IMR-90 (cell line): ENCODE measurements around the gene FAU. TPM values are rescaled to one million over a fixed set of nuclear protein-coding genes. Genes with fewer than 3 reads are reported as not detected.

Experiments used
- ATAC-seq: fragments of 200-7000 bp; cut with Tn5 transposase; 2 replicates; pipeline ENCODE4 v1.9.1; 2020; ENCODE audit warnings: low read depth, mild to moderate bottlenecking, moderate library complexity
- BruUV-seq: library from RNA; stranded (reverse); fragments of 400-500 nt; replicated peaks from 2 replicates; lab custom pipeline; 2021; lab: Mats Ljungman, UMichigan
- CTCF ChIA-PET: fragments of 300-600 bp; formaldehyde crosslinking; extraction: SDS; loops from one replicate; lab custom pipeline; 2021; ENCODE audit warnings: antibody characterized with exemption; lab: Yijun Ruan, JAX
- POLR2A ChIA-PET: fragments of 300-600 bp; sonication (Branson Sonifier 250); formaldehyde crosslinking; loops from one replicate; lab custom pipeline; 2022; ENCODE audit warnings: antibody characterized with exemption; ENCODE audit not compliant: unreplicated experiment; lab: Charles Lee
- DNase-seq: peaks from one replicate; pipeline ENCODE4 v3.0.0; 2013
- H2AFZ ChIP-seq: replicated peaks from 2 replicates; pipeline ENCODE3; 2013; ENCODE audit warnings: low read length, mild to moderate bottlenecking; ENCODE audit not compliant: poor library complexity
- H2AK5ac ChIP-seq: 2 replicates; pipeline ENCODE4 v1.6.1; 2013; ENCODE audit warnings: low read depth, low read length, inconsistent platforms
- H2AK9ac ChIP-seq: replicated peaks from 2 replicates; pipeline ENCODE3; 2013; ENCODE audit warnings: mild to moderate bottlenecking, low read depth, low read length, moderate library complexity; ENCODE audit not compliant: poor library complexity
- H2BK120ac ChIP-seq: 2 replicates; pipeline ENCODE4 v1.6.1; 2013; ENCODE audit warnings: low read depth, low read length, inconsistent platforms
- H2BK15ac ChIP-seq: 3 replicates; pipeline ENCODE4 v1.6.1; 2013; ENCODE audit warnings: low read depth, low read length, inconsistent platforms
- H2BK20ac ChIP-seq: 2 replicates; pipeline ENCODE4 v1.6.1; 2013; ENCODE audit warnings: low read depth, mild to moderate bottlenecking, inconsistent platforms, low read length, moderate library complexity
- H2BK5ac ChIP-seq: 2 replicates; pipeline ENCODE4 v1.6.1; 2013; ENCODE audit warnings: mild to moderate bottlenecking, low read depth, low read length, inconsistent platforms; ENCODE audit not compliant: poor library complexity, severe bottlenecking
- H3K14ac ChIP-seq: replicated peaks from 2 replicates; pipeline ENCODE4 v1.6.1; 2013; ENCODE audit warnings: low read depth, low read length, inconsistent platforms
- H3K18ac ChIP-seq: 2 replicates; pipeline ENCODE4 v1.6.1; 2013; ENCODE audit warnings: low read depth, low read length, control low read depth
- H3K23ac ChIP-seq: 2 replicates; pipeline ENCODE4 v1.6.1; 2013; ENCODE audit warnings: low read depth, low read length, inconsistent platforms
- H3K27ac ChIP-seq: 2 replicates; pipeline ENCODE4 v1.5.1; 2013; ENCODE audit warnings: mild to moderate bottlenecking, control low read depth, low read length; ENCODE audit not compliant: insufficient read depth
- H3K27me3 ChIP-seq: 2 replicates; pipeline ENCODE4 v1.6.1; 2013; ENCODE audit warnings: low read length; ENCODE audit not compliant: control insufficient read depth, insufficient read depth
- H3K36me3 ChIP-seq: 2 replicates; pipeline ENCODE4 v1.6.1; 2013; ENCODE audit warnings: low read length, mixed read lengths; ENCODE audit not compliant: control insufficient read depth, insufficient read depth
- H3K4ac ChIP-seq: 2 replicates; pipeline ENCODE4 v1.6.1; 2013; ENCODE audit warnings: low read depth, low read length, inconsistent platforms
- H3K4me1 ChIP-seq: 2 replicates; pipeline ENCODE4 v1.6.1; 2013; ENCODE audit warnings: low read length, mixed read lengths; ENCODE audit not compliant: control insufficient read depth, insufficient read depth
- H3K4me2 ChIP-seq: 2 replicates; pipeline ENCODE4 v1.6.1; 2013; ENCODE audit warnings: low read depth, mild to moderate bottlenecking, control low read depth, low read length, moderate library complexity
- H3K4me3 ChIP-seq: 2 replicates; pipeline ENCODE4 v1.5.1; 2013; ENCODE audit warnings: low read depth, mild to moderate bottlenecking, control low read depth, low read length, moderate library complexity; ENCODE audit not compliant: insufficient read depth
- H3K56ac ChIP-seq: 2 replicates; pipeline ENCODE4 v1.6.1; 2013; ENCODE audit warnings: low read length, inconsistent platforms; ENCODE audit not compliant: insufficient read depth; ENCODE audit errors: extremely low read depth
- H3K79me1 ChIP-seq, 2 experiments: 2 replicates each; pipeline ENCODE4 v1.6.1; 2013; ENCODE audit warnings: low read length in 2 of 2, inconsistent platforms in 1 of 2, low read depth in 1 of 2
- H3K9ac ChIP-seq: 2 replicates; pipeline ENCODE4 v1.6.1; 2013; ENCODE audit warnings: low read depth, low read length, control low read depth
- H3K9me1 ChIP-seq: 2 replicates; pipeline ENCODE4 v1.6.1; 2013; ENCODE audit warnings: low read length, inconsistent platforms; ENCODE audit not compliant: insufficient read depth
- H3K9me3 ChIP-seq: 2 replicates; pipeline ENCODE4 v1.6.1; 2013; ENCODE audit warnings: low read length; ENCODE audit not compliant: control insufficient read depth, insufficient read depth
- H4K20me1 ChIP-seq: 2 replicates; pipeline ENCODE4 v1.6.1; 2013; ENCODE audit warnings: low read length, inconsistent platforms; ENCODE audit not compliant: insufficient read depth
- H4K5ac ChIP-seq: 2 replicates; pipeline ENCODE4 v1.6.1; 2013; ENCODE audit warnings: mild to moderate bottlenecking, low read depth, low read length, control low read depth
- H4K8ac ChIP-seq, 2 experiments: 2 replicates each; pipeline ENCODE4 v1.6.1; 2013; ENCODE audit warnings: low read depth in 2 of 2, low read length in 2 of 2, control low read depth in 1 of 2, inconsistent platforms in 1 of 2
- H4K91ac ChIP-seq: 2 replicates; pipeline ENCODE4 v1.6.1; 2013; ENCODE audit warnings: low read depth, low read length, inconsistent platforms; ENCODE audit not compliant: insufficient read depth
- CEBPB ChIP-seq: IDR thresholded peaks from 2 replicates; pipeline ENCODE4 v1.6.1; 2012; ENCODE audit warnings: low read depth, low read length, improper control_type of control experiment
- FOS ChIP-seq: fragments of 150-350 bp; IDR thresholded peaks from 2 replicates; pipeline ENCODE4 v1.6.1; 2016; ENCODE audit warnings: low read depth, low read length
- MAFK ChIP-seq: IDR thresholded peaks from 2 replicates; pipeline ENCODE4 v1.6.1; 2012; ENCODE audit warnings: low read depth, low read length, improper control_type of control experiment
- MAZ ChIP-seq: IDR thresholded peaks from 2 replicates; pipeline ENCODE4 v1.6.1; 2012; ENCODE audit warnings: low read depth, mild to moderate bottlenecking, low read length, improper control_type of control experiment, moderate library complexity, borderline replicate concordance
- MXI1 ChIP-seq: IDR thresholded peaks from 2 replicates; pipeline ENCODE4 v1.6.1; 2012; ENCODE audit warnings: low read depth, mild to moderate bottlenecking, low read length, moderate library complexity, borderline replicate concordance
- NFE2L2 ChIP-seq: fragments of 150-350 bp; IDR thresholded peaks from 2 replicates; pipeline ENCODE4 v1.6.1; 2016; ENCODE audit warnings: low read depth, mild to moderate bottlenecking, low read length
- POLR2A ChIP-seq: IDR thresholded peaks from 2 replicates; pipeline ENCODE4 v1.6.1; 2012; ENCODE audit warnings: mild to moderate bottlenecking, low read depth, low read length
- RAD21 ChIP-seq: IDR thresholded peaks from 2 replicates; pipeline ENCODE4 v1.6.1; 2012; ENCODE audit warnings: low read length, improper control_type of control experiment
- RCOR1 ChIP-seq: IDR thresholded peaks from 2 replicates; pipeline ENCODE4 v1.6.1; 2012; ENCODE audit warnings: mild to moderate bottlenecking, low read length, improper control_type of control experiment; ENCODE audit not compliant: insufficient replicate concordance
- RFX5 ChIP-seq: IDR thresholded peaks from 2 replicates; pipeline ENCODE4 v1.8.0; 2012; ENCODE audit warnings: low read depth, mild to moderate bottlenecking, low read length, moderate library complexity
- SMC3 ChIP-seq: fragments of 150-350 bp; IDR thresholded peaks from 2 replicates; pipeline ENCODE4 v1.6.1; 2016; ENCODE audit warnings: low read depth, mild to moderate bottlenecking, antibody characterized with exemption, low read length, moderate library complexity
- WGBS, 2 experiments: methylation state at CpG; one replicate each; pipeline versions ENCODE4 v1.1.5 to v1.1.7; 2013; ENCODE audit warnings: missing lambda C conversion rate in 2 of 2; ENCODE audit not compliant: insufficient read length in 1 of 2; ENCODE audit errors: extremely low coverage in 2 of 2; 5-methylcytosine and 5-hydroxymethylcytosine counted together
- dilution Hi-C: fragments of 300-500 bp; cut with HindIII; formaldehyde crosslinking; loops from one replicate; pipeline ENCODE4 v1.14.3; 2018; ENCODE audit warnings: low sequenced_read_pairs; ENCODE audit not compliant: unreplicated experiment
- in situ Hi-C: fragments of 300-500 bp; cut with MboI; formaldehyde crosslinking; loops from 3 replicates; pipeline ENCODE4 v1.14.3; 2019; ENCODE audit warnings: low sequenced_read_pairs, inconsistent platforms, mixed read lengths
- intact Hi-C: fragments of 100-400 bp; cut with micrococcal nuclease; formaldehyde crosslinking; loops from 2 replicates; pipeline ENCODE4 v1.10.0; 2022
- polyA plus RNA-seq, 3 experiments: library from polyadenylated mRNA; depleted of rRNA; stranded (reverse); fragments of >200 nt; gene quantifications; 2 replicates each; pipeline ENCODE4 v1.2.3, GENCODE V29; 2012; ENCODE audit warnings: low replicate concordance in 1 of 3
- total RNA-seq: library from RNA; depleted of rRNA; stranded (reverse); fragments of >200 nt; gene quantifications from 2 replicates; pipeline ENCODE4 v1.2.3, GENCODE V29; 2012
- TF ChIP-seq, protein P1 (sequence below): conservative IDR thresholded peaks from 2 replicates; pipeline ENCODE4 v1.5.1; 2012; ENCODE audit warnings: mild to moderate bottlenecking, low read depth, low read length, improper control_type of control experiment
- TF ChIP-seq, protein P2 (sequence below): fragments of 150-350 bp; IDR thresholded peaks from 2 replicates; pipeline ENCODE4 v1.6.1; 2017; ENCODE audit warnings: mild to moderate bottlenecking, antibody characterized with exemption, low read length, low read depth
- TF ChIP-seq, protein P3 (sequence below): fragments of 150-350 bp; IDR thresholded peaks from 2 replicates; pipeline ENCODE4 v1.6.1; 2016; ENCODE audit warnings: low read depth, mild to moderate bottlenecking, low read length, moderate library complexity, borderline replicate concordance

FAU gene
- total and polyA plus RNA-seq, 2 of the 4 experiments (the other 2 are of a cell fraction): 189 to 652 TPM

DNA sequence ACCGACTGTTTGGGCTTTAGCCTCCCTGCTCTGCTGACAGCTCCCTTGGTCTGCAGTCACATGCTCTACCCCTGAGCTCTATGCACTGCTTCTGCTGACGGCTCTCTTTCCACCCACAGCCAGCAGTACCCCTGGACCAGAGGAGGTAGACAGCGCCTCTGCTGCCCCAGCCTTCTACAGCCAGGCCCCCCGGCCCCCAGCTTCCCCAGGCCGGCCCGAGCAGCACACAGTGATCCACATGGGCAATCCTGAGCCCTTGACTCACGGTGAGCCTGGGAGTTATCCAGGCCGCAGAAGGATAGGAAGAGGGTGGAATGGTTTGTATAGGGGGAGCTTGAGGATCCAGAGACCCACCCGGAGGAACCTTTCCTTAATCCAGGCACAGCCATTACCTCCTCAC lies 35.1 kb downstream of the FAU start:
- no peaks in the 10 kb centered on the region for H3K9me3 ChIP-seq
- peaks cover 29 to 39% of the 10 kb centered on the region in 2 experiments for H3K79me1 ChIP-seq
- H2AK9ac ChIP-seq: peak overlapping the region; percentile 10
- no peak overlapping the region for H2BK20ac ChIP-seq
- H2AFZ ChIP-seq: no peak overlapping the region
- no peaks in the 10 kb centered on the region for H3K27me3 ChIP-seq
- no peak overlapping the region for H3K4me2 ChIP-seq
- H4K91ac ChIP-seq: no peak overlapping the region
- no peak overlapping the region for H3K9ac ChIP-seq
- H3K36me3 ChIP-seq: peaks cover 35% of the 10 kb centered on the region
- no peak overlapping the region for H2BK5ac ChIP-seq
- intact Hi-C loops: no loop called here
- no peak overlapping the region for H2BK120ac ChIP-seq
- no peak overlapping the region for H3K18ac ChIP-seq
- ATAC-seq (no peak), DNase-seq (no peak)
- no peak overlapping the region for H3K4ac ChIP-seq
- no peaks in the 10 kb centered on the region for H3K9me1 ChIP-seq
- H3K4me1 ChIP-seq: peaks cover 4% of the 10 kb centered on the region; the same call in 1 of the 2 replicates
- H3K27ac ChIP-seq: no peak overlapping the region
- no peak overlapping the region for H3K14ac ChIP-seq
- dilution Hi-C loops: no loop called here
- H4K20me1 ChIP-seq: no peaks in the 10 kb centered on the region; the same call in 1 of the 2 replicates
- no TSS peak for BruUV-seq
- ChIA-PET POLR2A (no interaction called here), CTCF (no interaction called here)
- in situ Hi-C loops: no loop called here
- TF ChIP-seq, protein P1, sequence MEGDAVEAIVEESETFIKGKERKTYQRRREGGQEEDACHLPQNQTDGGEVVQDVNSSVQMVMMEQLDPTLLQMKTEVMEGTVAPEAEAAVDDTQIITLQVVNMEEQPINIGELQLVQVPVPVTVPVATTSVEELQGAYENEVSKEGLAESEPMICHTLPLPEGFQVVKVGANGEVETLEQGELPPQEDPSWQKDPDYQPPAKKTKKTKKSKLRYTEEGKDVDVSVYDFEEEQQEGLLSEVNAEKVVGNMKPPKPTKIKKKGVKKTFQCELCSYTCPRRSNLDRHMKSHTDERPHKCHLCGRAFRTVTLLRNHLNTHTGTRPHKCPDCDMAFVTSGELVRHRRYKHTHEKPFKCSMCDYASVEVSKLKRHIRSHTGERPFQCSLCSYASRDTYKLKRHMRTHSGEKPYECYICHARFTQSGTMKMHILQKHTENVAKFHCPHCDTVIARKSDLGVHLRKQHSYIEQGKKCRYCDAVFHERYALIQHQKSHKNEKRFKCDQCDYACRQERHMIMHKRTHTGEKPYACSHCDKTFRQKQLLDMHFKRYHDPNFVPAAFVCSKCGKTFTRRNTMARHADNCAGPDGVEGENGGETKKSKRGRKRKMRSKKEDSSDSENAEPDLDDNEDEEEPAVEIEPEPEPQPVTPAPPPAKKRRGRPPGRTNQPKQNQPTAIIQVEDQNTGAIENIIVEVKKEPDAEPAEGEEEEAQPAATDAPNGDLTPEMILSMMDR: no peak
- TF ChIP-seq, protein P2, sequence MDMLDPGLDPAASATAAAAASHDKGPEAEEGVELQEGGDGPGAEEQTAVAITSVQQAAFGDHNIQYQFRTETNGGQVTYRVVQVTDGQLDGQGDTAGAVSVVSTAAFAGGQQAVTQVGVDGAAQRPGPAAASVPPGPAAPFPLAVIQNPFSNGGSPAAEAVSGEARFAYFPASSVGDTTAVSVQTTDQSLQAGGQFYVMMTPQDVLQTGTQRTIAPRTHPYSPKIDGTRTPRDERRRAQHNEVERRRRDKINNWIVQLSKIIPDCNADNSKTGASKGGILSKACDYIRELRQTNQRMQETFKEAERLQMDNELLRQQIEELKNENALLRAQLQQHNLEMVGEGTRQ: no peak
- no peak for TF ChIP-seq POLR2A
- TF ChIP-seq SMC3: no peak
- TF ChIP-seq RFX5: no peak
- no peak for TF ChIP-seq FOS
- no peak for TF ChIP-seq CEBPB
- TF ChIP-seq, protein P3, sequence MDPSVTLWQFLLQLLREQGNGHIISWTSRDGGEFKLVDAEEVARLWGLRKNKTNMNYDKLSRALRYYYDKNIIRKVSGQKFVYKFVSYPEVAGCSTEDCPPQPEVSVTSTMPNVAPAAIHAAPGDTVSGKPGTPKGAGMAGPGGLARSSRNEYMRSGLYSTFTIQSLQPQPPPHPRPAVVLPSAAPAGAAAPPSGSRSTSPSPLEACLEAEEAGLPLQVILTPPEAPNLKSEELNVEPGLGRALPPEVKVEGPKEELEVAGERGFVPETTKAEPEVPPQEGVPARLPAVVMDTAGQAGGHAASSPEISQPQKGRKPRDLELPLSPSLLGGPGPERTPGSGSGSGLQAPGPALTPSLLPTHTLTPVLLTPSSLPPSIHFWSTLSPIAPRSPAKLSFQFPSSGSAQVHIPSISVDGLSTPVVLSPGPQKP: no peak
- no peak for TF ChIP-seq MXI1
- no peak for TF ChIP-seq NFE2L2
- no peak for TF ChIP-seq MAZ
- no peak for TF ChIP-seq RAD21
- no peak for TF ChIP-seq MAFK
- no peak for TF ChIP-seq RCOR1
- no peak overlapping the region for H3K23ac ChIP-seq
- no peak overlapping the region for H2BK15ac ChIP-seq
- H4K8ac ChIP-seq: no peak overlapping the region
- no peak overlapping the region for H4K5ac ChIP-seq
- H2AK5ac ChIP-seq: no peak overlapping the region
- H3K56ac ChIP-seq: no peak overlapping the region
- WGBS, 2 experiments: no CpG with 5 or more reads among the region's 9 CpGs
- H3K4me3 ChIP-seq: no peak overlapping the region
